ENCODE measurements around the gene SEPTIN5. TPM values are rescaled to one million over a fixed set of nuclear protein-coding genes. Genes with fewer than 3 reads are reported as not detected.

SEPTIN5 gene
- total RNA-seq, 1 donor from 2014 or later, result 23.4 TPM

Other genes with a start within 250 kb of the SEPTIN5 start
- gene UFD1, start 235.3 kb upstream of the SEPTIN5 start, total RNA-seq, result 114 and 119 TPM in 2 replicates
- 8.2 and 17.2 TPM in 2 replicates for gene CDC45, start 234.6 kb upstream of the SEPTIN5 start, total RNA-seq
- 560 and 793 TPM in 2 replicates for gene CLDN5, start 190.1 kb upstream of the SEPTIN5 start, total RNA-seq
- 2.7 and 5.3 TPM in 2 replicates for gene GP1BB, start 9.0 kb downstream of the SEPTIN5 start, total RNA-seq
- gene TBX1, start 46.3 kb downstream of the SEPTIN5 start, total RNA-seq, result 30.4 and 62.8 TPM in 2 replicates
- 5.4 and 5.5 TPM in 2 replicates for gene GNB1L, start 140.4 kb downstream of the SEPTIN5 start, total RNA-seq
- 16.0 and 28.3 TPM in 2 replicates for gene RTL10, start 140.4 kb downstream of the SEPTIN5 start, total RNA-seq
- 253 and 414 TPM in 2 replicates for gene COMT, start 227.3 kb downstream of the SEPTIN5 start, total RNA-seq
- gene TXNRD2, start 227.3 kb downstream of the SEPTIN5 start, total RNA-seq, result 66.5 and 75.4 TPM in 2 replicates

Measured in dermis microvascular lymphatic vessel endothelial cell (primary cell).